Neutrophil (primary cell): ENCODE data around the gene MYO15A.

Experiments
- H3K27ac ChIP-seq: fragments of 200-600 bp; sonication (generic); 2 replicates; pipeline ENCODE4 v1.5.1; 2016; ENCODE audit warnings: mild to moderate bottlenecking, moderate library complexity
- H3K27me3 ChIP-seq: fragments of 200-600 bp; sonication (generic); 2 replicates; pipeline ENCODE4 v1.6.0; 2016; ENCODE audit warnings: mild to moderate bottlenecking
- H3K36me3 ChIP-seq: fragments of 200-600 bp; sonication (generic); 2 replicates; pipeline ENCODE4 v1.5.1; 2017
- H3K4me1 ChIP-seq, 2 experiments: fragments of 200-600 bp in 1 of 2; sonication (generic) in 1 of 2; 1 replicate in 1 of 2; 2 replicates in 1 of 2; pipeline versions ENCODE4 v1.5.1 to v1.6.1; 2013 to 2016; ENCODE audit warnings: low read depth in 1 of 2, low read length in 1 of 2, mild to moderate bottlenecking in 1 of 2, moderate library complexity in 1 of 2; ENCODE audit not compliant: control insufficient read depth in 1 of 2, insufficient read depth in 1 of 2
- H3K4me3 ChIP-seq, 2 experiments: fragments of 200-600 bp in 1 of 2; sonication (generic) in 1 of 2; 1 replicate in 1 of 2; 2 replicates in 1 of 2; pipeline ENCODE4 v1.5.1; 2013 to 2016; ENCODE audit warnings: low read depth in 1 of 2, low read length in 1 of 2, mild to moderate bottlenecking in 1 of 2, moderate library complexity in 1 of 2
- H3K9me3 ChIP-seq: fragments of 200-600 bp; sonication (generic); 2 replicates; pipeline ENCODE4 v1.5.1; 2016
- CTCF ChIP-seq: fragments of 200-600 bp; sonication (generic); IDR thresholded peaks from 2 replicates; pipeline ENCODE4 v1.5.1; 2016; ENCODE audit warnings: antibody characterized with exemption

MYO15A gene

GRCh38 chr17:18228176-18228682, 119.7 kb downstream of the MYO15A start:
- Histone ChIP-seq H3K27ac (no peak overlapping the region), H3K27me3 (peaks cover 13% of the 10 kb centered on the region), H3K36me3 (no peaks in the 10 kb centered on the region), H3K4me1 (peaks cover 11 to 13% of the 10 kb centered on the region in 2 experiments), H3K4me3 (no peak overlapping the region), H3K9me3 (no peaks in the 10 kb centered on the region)
- TF ChIP-seq CTCF: no peak

GRCh38 chr17:18229254-18229653, 120.7 kb downstream of the MYO15A start:
- no peaks in the 10 kb centered on the region for H3K9me3 ChIP-seq
- peaks cover 13% of the 10 kb centered on the region for H3K27me3 ChIP-seq
- H3K27ac ChIP-seq: no peak overlapping the region
- H3K36me3 ChIP-seq: peaks cover 5% of the 10 kb centered on the region
- H3K4me3 ChIP-seq: no peak overlapping the region
- H3K4me1 ChIP-seq: peaks cover 11 to 13% of the 10 kb centered on the region in 2 experiments
- TF ChIP-seq CTCF: no peak
